Adrenal gland (tissue), 12 donors: ENCODE results near the gene RNASE12. TPM values are rescaled to one million over a fixed set of nuclear protein-coding genes. Genes with fewer than 3 reads are reported as not detected.
"Not testable (repeated sequence)": the region's sequence is repeated elsewhere in the genome, so short reads cannot be mapped to it uniquely, and the experiment has no call there.

ENCODE experiments used
- DNase-seq, 7 donors: peaks; one replicate each; pipeline ENCODE4 v3.0.0-alpha.2; 2019 to 2020
- H3K27ac ChIP-seq, 5 donors: fragments of 200-600 bp; sonication (generic) in 4 of 5; 1 replicate in 3 of 5; 2 replicates in 2 of 5; pipeline versions ENCODE4 v1.5.1 to v1.8.0; 2016 to 2020; ENCODE audit warnings: mild to moderate bottlenecking in 1 of 5
- H3K27me3 ChIP-seq: fragments of 200-600 bp; 2 replicates; pipeline ENCODE4 v1.8.0; 2021
- H3K36me3 ChIP-seq, 2 donors: fragments of 200-600 bp; replicated peaks in 1 of 2; 1 replicate in 1 of 2; 2 replicates in 1 of 2; pipeline versions ENCODE4 v1.5.1 to v1.8.0; 2018 to 2022
- H3K4me1 ChIP-seq, 2 donors: fragments of 200-600 bp; replicated peaks in 1 of 2; 1 replicate in 1 of 2; 2 replicates in 1 of 2; pipeline versions ENCODE4 v1.5.1 to v1.8.0; 2018 to 2021
- H3K4me3 ChIP-seq, 4 donors: fragments of 200-600 bp; sonication (generic) in 3 of 4; one replicate each; pipeline ENCODE4 v1.5.1; 2016 to 2018
- H3K9me3 ChIP-seq, 3 donors: fragments of 200-600 bp; sonication (generic) in 1 of 3; replicated peaks in 1 of 3; 1 replicate in 2 of 3; 2 replicates in 1 of 3; pipeline versions ENCODE4 v1.5.1 to v1.8.0; 2016 to 2021
- CTCF ChIP-seq, 6 experiments: fragments of 450-650 bp in 4 of 6; fragments of 200-600 bp in 2 of 6; sonication (generic) in 1 of 6; IDR thresholded peaks; 1 replicate in 5 of 6; 2 replicates in 1 of 6; pipeline versions ENCODE4 v1.5.1 to v1.8.0; 2016 to 2021; ENCODE audit warnings: antibody characterized with exemption in 6 of 6, mild to moderate bottlenecking in 2 of 6, moderate library complexity in 1 of 6
- POLR2A ChIP-seq, 2 donors: fragments of 450-650 bp; IDR thresholded peaks; one replicate each; pipeline ENCODE4 v1.6.1; 2017; ENCODE audit warnings: antibody characterized with exemption in 2 of 2, mild to moderate bottlenecking in 2 of 2, moderate library complexity in 1 of 2
- WGBS, 4 donors: extraction: QIAGEN DNeasy Blood & Tissue Kit in 2 of 4; methylation state at CpG; one replicate each; pipeline versions ENCODE4 v1.1.5 to v1.1.7; 2013 to 2017; 5-methylcytosine and 5-hydroxymethylcytosine counted together
- intact Hi-C, 2 donors: fragments of 100-400 bp; cut with DNase I; formaldehyde crosslinking; loops; one replicate each; pipeline versions ENCODE4 v1.14.1 to v1.15.0; 2022 to 2023
- polyA plus RNA-seq, 3 donors: library from polyadenylated mRNA; stranded (reverse); fragments of 200-250 nt in 2 of 3; fragments of 350-450 nt in 1 of 3; fragmentation: Illumina TruSeq in 1 of 3; extraction: RNeasy Lipid Tissue Mini Kit (QIAGEN cat#74804) in 1 of 3; gene quantifications; one replicate each; pipeline ENCODE4 v1.2.3, GENCODE V29; 2013 to 2014
- total RNA-seq, 9 donors: library from RNA; depleted of rRNA in 4 of 9; stranded (reverse); fragments of >200 nt in 4 of 9; fragments of 120-200 nt in 1 of 9; fragmentation: NEBNext Ultra II Directional in 1 of 9; extraction: Animal tissue kit (Norgen Biotek cat#: 25700) in 1 of 9; gene quantifications; one replicate each; pipeline versions ENCODE4 v1.1.0 to v1.2.4, GENCODE V29; 2013 to 2023
- donor health status: healthy with polysubstance abuse.
- donor health status: Bipolar disorder and iron deficiency.
- donor health status: DM: yes; HTN: yes; CAD: no.
- donor health status: DM: no; HTN: no; CAD: no.
- donor health status: DM: no; HTN: no; CAD: no.
- donor health status: DM: yes; HTN: yes; CAD: no.

RNASE12 gene
- total and polyA plus RNA-seq, 12 donors: not detected

GRCh38 chr14:20602583-20602982 is 11.4 kb upstream of the RNASE12 start:
- intact Hi-C loops: loop anchor here (10.0 kb wide), 2 partner anchors 78 to 198 kb away; no protein-coding TSS in a partner anchor
- no peak for DNase-seq
- TF ChIP-seq CTCF (IDR thresholded peaks at IDR 0.05) (no peak), POLR2A (IDR thresholded peaks at IDR 0.05) (no peak)
- H3K4me1 ChIP-seq: no peaks in the 10 kb centered on the region
- no peak overlapping the region for H3K27ac ChIP-seq
- H3K36me3 ChIP-seq: no peaks in the 10 kb centered on the region
- H3K9me3 ChIP-seq: no peaks in the 10 kb centered on the region
- H3K4me3 ChIP-seq: no peak overlapping the region
- H3K27me3 ChIP-seq: no peaks in the 10 kb centered on the region
- WGBS, 4 donors: 75 to 93% (median 85%) methylated on average over 7 to 9 of the region's 9 CpGs

GRCh38 chr14:20601522-20601921 is 10.3 kb upstream of the RNASE12 start:
- no peak for DNase-seq
- intact Hi-C loops: loop anchor here (10.0 kb wide), 2 partner anchors 77 to 197 kb away; no protein-coding TSS in a partner anchor
- H3K27ac ChIP-seq: no peak overlapping the region
- no peaks in the 10 kb centered on the region for H3K36me3 ChIP-seq
- WGBS, 4 donors: 76 to 90% (median 85%) methylated on average over 12 of the region's 12 CpGs
- no peaks in the 10 kb centered on the region for H3K27me3 ChIP-seq
- H3K4me3 ChIP-seq: no peak overlapping the region
- H3K4me1 ChIP-seq: no peaks in the 10 kb centered on the region
- H3K9me3 ChIP-seq: no peaks in the 10 kb centered on the region
- TF ChIP-seq POLR2A (IDR thresholded peaks at IDR 0.05): no peak
- TF ChIP-seq CTCF (IDR thresholded peaks at IDR 0.05): no peak

GRCh38 chr14:20597108-20597507 is 5.9 kb upstream of the RNASE12 start:
- Histone ChIP-seq H3K4me3 (no peak overlapping the region), H3K27ac (no peak overlapping the region), H3K4me1 (no peaks in the 10 kb centered on the region), H3K9me3 (no peaks in the 10 kb centered on the region), H3K27me3 (no peaks in the 10 kb centered on the region), H3K36me3 (no peaks in the 10 kb centered on the region)
- intact Hi-C loops: no loop called here
- WGBS, 4 donors: 65 to 84% (median 79%) methylated on average over 1 of the region's 1 CpG
- DNase-seq: no peak
- TF ChIP-seq CTCF (IDR thresholded peaks at IDR 0.05) (no peak), POLR2A (IDR thresholded peaks at IDR 0.05) (no peak)

GRCh38 chr14:20595726-20596125 is 4.5 kb upstream of the RNASE12 start:
- H3K27ac ChIP-seq, H3K27me3 ChIP-seq, intact Hi-C loops, H3K4me1 ChIP-seq, DNase-seq, H3K36me3 ChIP-seq, H3K4me3 ChIP-seq, H3K9me3 ChIP-seq: not testable (repeated sequence)
- 92 to 100% (median 98%) methylated on average over 3 of the region's 3 CpGs for WGBS, 4 donors

GRCh38 chr14:20592574-20592973 is 1.4 kb upstream of the RNASE12 start:
- WGBS, 4 donors: 61 to 72% (median 72%) methylated on average over 1 of the region's 1 CpG
- H3K4me1 ChIP-seq: peaks cover 0 to 4% of the 10 kb centered on the region in 2 donors

More at GRCh38 chr14:20592574-20592973, 1.4 kb upstream of the RNASE12 start:
- no peak for TF ChIP-seq POLR2A (IDR thresholded peaks at IDR 0.05)
- no peak for TF ChIP-seq CTCF (IDR thresholded peaks at IDR 0.05)
- H3K27ac ChIP-seq: no peak overlapping the region
- no peaks in the 10 kb centered on the region for H3K27me3 ChIP-seq
- no peak for DNase-seq
- no peak overlapping the region for H3K4me3 ChIP-seq
- no peaks in the 10 kb centered on the region for H3K9me3 ChIP-seq
- H3K36me3 ChIP-seq: no peaks in the 10 kb centered on the region
- intact Hi-C loops: no loop called here
